Activated T-helper 1 cell treated with Interleukin-2 at 50 U/mL for 16 hours (primary cell): Measurements from ENCODE around the gene ISCU.
"Not testable (repeated sequence)": the region's sequence is repeated elsewhere in the genome, so short reads cannot be mapped to it uniquely, and the experiment has no call there.

Experiments
- DNase-seq: peaks from one replicate; pipeline ENCODE4 v3.0.0-alpha.2; 2020; ENCODE audit warnings: low read depth

Gene ISCU

DNA sequence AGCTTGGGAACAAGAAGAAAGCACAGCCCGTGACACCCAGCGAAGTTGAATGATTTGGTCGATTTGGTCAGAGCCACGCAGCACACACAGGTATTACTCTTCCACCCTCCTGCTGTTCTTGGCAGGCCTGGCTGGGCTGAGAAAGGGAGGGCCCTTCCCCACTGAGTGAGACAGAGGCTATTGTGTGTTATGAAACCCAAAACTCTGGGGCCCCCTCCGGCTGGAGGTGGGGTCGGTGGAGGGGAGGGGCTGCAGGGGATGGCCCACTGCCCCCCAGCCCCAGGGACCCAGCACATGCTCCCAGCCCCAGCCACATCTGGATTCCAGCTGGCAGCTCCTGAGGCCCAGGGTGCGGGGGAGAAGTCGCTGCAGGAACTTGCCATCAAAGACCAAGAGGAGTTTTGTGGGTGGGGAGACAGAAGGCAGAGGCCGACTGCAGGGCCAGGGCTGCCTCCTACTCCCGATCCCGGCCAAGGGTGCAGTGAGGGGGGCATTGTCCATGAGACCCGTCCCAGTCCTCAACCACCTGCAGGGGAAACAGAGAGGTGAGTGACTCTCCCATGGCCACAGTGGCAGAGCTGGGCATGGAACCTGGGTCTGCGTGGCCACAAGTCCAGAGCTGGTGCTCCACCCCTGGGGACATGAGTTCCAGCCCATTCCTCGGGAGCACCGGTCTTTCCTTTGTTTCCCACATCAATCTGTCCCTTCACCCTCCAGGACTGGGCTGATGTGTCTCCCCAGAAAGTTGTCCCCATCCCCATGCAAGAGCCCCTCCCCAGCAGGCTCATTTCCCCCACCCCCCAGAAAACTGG, 26.8 kb downstream of the ISCU start:
- no peak for DNase-seq

DNA sequence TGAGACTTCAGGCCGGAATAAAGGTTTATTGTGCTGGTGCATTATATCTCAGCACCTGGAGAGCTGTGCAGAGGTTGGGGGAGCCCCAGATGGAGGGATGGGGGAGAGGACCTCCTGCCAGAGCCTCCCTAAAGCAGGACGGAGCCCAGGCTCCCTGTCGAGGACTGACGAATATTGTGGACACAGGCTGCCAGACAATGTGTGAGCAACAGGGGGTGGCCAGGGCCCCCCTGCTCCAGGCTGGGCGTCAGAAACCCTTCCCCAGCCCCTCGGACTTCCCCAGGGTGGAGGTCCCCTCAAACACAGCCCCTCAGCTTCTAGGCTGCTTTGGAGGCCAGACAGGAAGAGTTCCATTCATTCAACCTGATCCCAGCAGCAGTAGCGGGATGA, 27.4 kb downstream of the ISCU start:
- no peak for DNase-seq

DNA sequence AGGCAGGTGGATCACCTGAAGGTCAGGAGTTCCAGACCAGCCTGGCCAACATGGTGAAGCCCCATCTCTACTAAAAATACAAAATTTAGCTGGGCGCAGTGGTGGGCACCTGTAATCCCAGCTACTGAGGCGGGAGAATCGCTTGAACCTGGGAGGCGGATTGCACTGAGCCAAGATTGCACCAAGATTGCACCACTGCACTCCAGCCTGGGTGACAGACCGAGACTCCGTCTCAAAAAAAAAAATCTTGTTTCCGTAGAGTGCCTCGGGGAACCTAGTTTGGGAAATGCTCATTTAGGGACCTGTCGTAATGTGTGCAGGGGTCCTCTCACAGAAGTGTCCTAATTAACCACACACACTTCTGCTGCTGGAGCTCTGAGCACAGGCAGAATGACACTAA, 28.1 kb downstream of the ISCU start:
- DNase-seq: not testable (repeated sequence)

DNA sequence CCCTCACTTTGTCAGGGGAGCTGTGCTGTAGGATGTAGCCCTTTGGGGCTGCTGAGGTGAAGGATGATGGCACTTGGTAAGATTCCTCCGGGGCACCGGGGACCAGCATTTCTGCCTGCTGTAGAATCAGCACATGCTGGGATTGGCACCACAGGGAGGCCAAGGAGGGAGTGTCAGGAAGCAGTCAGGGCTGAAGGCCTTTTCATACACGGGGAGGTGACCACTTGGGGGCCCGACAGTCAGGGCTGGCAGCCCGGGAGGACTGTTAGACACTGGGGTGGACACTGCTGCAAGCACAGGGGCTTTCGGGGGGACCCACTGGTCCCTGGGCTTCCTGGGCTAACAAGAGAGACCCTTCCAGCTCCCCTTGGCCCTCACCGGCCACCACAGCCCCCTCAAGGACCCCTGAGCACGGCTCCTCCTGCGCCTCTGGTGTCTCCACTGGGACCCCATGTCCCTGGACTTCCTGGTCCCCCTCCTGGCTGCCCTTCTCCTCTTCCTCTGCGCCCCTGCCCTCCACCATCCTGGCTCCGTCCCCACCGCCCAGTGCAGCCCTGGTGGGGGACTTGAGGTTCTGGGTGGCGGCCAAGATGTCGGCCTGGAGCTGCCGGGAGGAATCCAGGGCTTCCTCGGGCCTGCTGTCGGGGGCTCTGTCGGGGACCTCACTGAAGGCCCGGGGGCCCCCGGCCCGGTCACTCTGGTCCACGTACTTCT, 29.0 kb downstream of the ISCU start:
- no peak for DNase-seq

DNA sequence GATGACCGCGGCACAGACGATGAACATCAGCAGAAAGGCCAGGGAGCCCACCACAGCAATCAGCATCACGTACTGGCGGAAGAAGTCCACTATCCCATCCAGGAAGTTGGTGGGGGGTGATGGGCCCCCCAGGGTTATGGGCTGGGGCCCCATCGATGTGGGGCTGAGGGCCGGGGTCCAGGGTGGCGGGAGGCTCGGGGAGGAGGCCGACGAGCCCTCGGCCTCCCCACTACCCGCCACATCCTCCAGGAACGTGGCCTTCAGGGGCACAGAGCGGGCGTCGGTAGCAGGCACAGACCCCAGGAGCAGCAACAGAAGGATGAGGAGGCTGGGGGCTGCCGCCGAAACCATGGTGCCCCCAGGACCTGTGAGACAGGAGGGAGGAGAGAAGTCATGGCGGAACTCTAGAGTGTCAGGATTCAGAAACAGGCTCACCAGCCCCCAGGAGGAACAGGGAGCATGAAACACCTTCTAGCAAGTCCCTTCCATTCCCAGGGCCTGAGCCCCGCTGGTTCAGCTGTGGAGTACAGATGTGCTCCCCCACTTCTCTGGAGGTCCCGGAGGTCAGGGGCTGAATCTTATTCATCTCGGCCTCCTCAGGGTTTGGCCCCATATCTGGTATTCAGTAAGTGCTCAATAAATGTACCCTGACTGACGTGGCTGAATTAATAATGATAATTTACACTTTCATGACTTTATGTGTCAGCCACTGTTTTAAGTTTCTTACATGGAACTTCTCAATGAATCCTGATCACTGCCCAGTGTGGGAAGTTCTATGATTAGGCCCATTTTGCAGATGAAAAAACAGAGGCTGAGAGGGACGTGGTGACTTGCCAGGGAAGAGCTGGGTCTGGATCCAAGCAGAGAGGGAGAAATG, 29.9 kb downstream of the ISCU start:
- no peak for DNase-seq

DNA sequence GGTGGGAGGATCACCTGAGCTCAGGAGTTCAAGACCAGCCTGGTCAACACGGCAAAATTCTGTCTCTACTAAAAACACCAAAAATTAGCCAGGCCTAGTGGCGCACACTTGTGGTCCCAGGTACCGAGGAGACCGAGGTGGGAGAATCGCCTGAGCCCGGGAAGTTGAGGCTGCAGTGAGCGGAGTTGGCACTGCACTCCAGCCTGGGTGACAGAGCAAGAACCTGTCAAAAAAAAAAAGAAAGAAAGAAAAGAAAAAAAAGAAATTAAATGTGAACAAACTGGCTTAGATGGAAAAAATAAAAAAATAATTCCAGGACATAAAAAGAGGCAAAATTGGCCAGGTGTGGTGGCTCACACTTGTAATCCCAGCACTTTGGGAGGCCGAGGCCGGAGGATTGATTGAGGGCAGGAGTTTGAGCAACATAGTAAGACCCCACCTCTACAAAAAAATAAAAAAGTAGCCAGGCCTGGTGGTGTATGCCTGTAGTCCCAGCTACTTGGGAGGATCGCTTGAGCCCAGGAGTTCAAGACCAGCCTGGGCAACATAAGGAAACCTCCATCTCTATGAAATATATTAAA, 32.0 kb downstream of the ISCU start:
- no peak for DNase-seq

DNA sequence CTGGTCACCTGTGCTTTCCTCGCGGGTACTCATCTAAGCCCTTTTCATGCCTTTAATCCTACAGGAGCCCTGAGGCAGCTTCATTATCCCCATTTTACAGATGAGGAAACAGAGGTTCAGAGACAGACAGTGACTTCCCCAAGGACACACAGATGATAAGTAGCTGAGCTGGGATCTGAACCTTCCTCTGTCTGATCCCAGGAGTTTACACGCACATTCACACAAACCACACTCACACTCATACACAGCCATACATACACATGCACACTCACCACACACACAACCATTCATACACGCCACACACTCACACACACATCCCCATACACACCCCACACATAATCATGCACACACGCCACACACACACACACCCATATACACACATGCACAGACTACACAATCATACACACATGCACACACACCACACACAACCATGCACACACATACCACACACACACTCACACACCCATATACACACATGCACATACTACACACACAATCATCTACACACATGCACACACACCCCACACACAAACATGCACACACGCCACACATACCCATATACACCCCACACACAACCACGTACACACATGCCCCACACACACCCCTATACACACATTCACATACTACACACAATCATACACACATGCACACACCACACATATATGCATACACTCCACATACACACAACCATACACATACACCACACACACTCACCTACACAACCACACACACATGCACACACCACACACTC, 32.7 kb downstream of the ISCU start:
- DNase-seq: no peak

DNA sequence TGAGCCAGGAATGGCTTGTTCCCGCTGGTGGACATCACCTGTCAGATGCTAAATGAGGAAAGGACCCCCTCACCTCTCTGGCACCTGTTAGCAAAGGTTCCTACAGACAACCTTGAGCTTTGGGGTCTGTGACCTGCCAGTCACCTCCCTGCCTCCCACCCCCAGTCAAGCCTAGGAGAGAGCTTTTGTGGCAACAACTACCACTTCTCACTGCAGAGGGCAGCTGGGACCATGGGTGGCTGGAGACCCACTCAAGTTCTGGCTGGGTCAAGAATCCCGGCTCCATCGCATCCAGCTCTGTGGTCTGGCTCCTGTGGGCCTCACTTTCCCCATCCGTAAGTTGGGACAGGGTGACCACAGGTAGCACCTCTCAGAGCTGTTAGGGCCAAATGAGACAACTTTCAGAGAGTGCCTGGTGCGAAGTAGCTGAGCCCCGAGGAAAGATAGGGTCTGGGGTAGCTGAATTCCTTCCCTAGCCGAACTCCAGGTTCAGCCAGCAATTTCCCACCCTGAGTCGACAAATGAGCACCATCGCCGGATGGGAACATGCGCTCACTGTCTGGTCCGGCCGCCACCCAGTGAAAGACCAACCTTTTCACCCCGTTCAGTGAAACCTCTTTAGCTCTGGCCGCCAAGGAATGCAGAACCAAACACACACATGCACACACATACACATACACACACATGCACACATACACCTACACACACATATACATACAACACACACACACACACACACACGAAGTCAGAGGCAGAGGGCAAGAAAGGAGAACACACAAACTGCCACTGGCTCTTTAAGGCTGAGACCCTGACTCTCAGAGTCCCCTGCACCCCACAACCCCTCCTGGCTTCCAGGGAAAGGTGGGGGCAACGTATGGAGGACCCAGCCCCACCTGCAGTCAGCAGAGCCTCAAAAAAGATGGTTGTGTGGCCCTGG, 33.6 kb downstream of the ISCU start:
- DNase-seq: no peak

DNA sequence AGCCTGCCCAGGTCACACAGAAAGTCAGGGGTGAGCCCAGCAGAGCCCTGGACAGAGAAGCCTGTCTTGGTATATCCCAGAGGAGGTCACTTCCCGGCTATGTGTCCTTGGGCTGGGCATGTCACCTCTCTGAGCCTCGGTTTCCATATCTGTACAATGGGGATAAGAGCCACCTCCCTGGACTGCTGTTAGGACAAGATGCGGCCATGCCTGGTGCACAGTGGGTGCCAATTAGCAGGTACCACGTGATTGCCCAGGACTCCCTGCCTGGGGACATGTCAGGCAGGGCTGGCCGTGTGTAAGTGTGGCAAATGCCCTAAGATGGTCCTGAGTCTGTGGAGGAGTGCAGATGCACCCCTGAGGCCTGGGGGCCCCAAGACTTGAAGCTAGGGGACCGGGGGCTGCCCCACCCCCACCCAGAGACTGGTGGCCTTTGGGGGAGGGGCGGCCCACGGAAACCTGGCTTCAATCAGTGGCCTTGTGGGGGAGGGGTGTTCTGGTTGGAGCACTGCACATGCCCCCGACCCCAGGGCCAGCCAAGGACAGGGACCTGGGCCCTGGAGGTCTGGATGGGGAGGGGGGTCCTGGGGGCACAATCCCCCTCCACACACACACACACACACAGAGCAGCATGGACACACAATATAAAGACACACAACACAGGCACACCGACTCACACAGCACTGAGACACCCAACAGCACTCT, 34.6 kb downstream of the ISCU start:
- DNase-seq: no peak

DNA sequence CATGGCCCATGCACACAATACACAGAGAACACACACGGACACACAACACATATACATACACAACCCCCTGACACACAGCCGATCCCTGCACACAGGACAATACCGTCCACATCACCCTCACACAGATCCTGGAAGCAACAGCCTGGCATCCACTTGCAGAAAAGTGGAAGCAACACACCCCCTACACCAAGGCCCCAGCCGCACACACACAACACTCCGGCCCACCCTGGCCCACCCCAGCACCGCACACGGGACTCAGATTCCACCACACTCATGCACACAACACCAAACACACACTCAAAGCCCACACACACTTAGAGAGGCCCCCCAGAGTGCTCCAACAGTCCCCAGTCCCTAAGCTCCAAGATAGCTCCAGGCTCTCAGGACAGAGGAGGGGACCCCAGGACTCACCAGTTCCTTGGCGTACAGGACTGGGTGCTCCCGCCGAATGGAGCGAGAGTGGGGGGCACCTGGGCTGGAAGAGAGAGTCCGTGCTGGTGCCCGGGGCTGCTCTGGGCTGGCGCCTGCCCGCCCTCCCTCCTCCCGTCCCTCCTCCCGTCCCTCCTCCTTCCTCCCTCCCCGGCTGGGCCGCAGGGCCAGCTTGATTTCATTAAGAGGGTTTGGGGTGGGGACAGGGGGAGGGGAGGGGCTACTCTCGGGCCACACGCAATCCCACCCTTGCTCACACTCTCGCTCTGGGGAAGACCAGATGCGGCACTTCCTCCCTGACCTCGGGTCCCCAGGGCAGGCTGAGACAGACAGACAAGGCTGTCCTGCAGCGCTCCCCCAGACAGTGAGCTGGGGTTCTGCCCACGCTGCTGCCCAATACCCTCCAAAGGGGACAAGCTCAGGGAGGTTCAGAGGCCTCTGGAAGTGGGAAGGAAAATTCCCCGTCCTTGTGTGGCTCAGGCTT, 35.4 kb downstream of the ISCU start, which contains the start of gene TMEM119:
TMEM119 (minus strand) TSS at position 526 of the 913 bp plus-strand sequence. CDS start 5,701 bp downstream, outside the sequence.
- no peak for DNase-seq

DNA sequence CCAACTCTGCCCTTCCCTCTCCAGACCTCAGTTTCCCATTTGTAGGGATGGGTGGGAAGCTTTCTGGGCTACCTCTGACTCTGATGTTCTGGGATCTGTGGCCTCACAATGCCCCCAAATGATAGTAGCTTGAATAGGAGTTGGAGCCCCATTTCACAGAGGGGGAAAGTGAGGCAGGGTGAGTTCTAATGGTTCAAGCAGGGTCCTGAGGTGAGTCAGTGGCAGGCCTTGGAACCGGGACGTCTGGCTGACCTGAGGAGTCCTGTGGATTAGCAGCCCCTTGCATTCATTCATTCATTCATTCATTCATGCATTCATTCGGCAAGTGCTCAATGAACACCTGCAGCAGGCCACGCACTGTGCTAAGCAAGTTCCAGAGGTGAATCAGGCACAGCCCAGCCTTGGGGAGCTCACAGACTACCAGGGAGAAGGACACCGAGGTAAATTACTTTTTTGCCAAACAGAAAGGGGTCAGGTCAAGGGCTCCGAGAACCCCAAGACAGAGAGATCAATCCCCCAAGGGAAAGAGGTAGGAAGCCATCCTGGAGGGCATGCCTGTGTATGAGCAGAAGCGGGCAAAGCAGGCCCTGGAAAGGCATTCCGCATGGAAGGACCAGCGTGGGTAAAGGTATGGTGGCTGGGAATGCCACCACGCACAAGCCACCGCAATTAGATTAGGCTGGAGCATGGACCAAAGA, 36.3 kb downstream of the ISCU start:
- no peak for DNase-seq

DNA sequence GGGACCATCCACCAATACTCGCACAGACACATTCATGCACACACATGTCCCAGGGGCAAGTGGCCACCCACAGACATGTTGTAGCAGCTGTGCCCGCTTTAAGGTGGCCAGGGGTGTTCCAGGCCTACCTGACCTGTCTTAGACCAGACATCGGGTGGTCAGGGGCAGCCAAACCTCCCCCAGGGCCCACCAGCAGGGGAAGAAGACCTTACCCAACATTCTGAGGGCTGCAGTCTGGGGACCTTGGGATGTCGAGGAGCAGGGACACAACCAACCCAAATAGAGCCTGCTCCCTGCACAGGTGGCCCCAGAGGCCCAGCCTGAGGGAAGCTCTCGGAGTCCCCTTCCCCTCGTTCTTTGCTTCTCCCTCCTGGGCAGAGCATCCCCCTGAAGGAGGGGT, 37.1 kb downstream of the ISCU start:
- no peak for DNase-seq

DNA sequence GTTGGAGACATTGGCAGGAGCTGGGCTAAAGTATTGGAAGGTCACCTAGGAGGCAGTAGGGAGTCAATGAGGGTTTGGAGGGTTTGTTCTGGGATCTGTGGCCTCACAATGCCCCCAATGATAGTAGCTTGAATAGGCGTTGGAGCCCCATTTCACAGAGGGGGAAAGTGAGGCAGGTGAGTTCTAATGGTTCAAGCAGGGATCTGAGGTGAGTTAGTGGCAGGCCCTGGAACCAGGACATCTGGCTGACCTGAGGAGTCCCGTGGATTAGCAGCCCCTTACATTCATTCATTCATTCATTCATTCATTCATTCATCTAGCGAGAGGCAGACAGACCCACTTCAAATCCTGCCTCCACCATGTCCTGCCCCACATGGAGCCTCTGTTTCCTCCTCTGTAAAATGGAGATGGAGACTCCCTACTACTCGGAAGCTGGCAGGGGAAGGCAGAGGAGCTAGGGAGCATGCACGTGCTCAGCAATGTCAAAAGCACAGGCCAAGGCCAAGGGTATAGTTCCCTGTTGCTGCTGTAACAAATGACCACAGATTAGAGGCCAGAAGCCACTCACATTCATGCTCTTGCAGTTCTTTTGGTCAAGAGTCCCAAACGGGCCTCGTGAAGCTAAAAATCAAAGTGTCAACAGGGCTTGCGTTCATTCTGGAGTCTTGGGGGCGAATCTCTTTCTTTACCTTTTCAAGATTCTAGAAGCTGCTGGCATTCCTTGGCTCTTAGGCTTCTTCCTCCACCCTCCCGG, 37.7 kb downstream of the ISCU start:
- DNase-seq: no peak

DNA sequence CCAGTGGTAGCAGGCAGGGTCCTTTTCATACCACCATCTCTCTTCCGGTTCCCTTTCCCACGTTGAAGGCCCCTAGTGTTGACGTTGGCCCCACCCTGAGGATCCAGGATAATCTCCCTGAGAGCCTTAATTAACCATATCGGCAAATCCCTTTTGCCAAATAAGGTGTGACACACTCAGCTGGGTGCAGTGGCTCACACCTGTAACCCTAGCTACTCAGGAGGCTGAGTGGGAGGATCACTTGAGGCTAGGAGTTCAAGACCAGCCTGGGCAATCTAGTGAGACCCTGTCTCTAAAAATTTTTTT, 38.3 kb downstream of the ISCU start:
- no peak for DNase-seq

DNA sequence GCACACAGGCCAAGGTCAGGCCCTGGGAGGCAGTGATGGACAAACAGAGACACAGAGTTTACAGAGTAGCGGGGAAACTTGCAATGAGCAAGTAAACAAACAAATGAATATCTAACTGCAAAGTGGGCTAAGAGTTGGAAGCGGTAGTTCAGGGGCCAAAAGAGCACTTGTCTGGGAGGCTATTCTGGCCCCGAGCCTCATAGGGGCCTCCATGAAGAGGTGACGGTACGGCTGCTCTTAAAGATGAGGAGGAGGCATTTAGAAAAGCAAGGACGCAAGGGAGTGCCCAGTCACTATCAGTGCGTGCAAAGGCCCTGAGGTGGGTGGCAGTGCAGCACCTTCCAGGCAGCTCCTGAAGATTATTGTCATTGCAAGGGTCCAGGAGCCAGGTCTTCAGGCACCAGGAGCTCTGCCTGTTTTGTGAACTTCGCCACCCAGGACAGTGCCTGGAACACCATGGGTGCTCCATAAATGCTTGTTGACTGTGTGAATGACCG, 39.9 kb downstream of the ISCU start:
- DNase-seq: no peak

DNA sequence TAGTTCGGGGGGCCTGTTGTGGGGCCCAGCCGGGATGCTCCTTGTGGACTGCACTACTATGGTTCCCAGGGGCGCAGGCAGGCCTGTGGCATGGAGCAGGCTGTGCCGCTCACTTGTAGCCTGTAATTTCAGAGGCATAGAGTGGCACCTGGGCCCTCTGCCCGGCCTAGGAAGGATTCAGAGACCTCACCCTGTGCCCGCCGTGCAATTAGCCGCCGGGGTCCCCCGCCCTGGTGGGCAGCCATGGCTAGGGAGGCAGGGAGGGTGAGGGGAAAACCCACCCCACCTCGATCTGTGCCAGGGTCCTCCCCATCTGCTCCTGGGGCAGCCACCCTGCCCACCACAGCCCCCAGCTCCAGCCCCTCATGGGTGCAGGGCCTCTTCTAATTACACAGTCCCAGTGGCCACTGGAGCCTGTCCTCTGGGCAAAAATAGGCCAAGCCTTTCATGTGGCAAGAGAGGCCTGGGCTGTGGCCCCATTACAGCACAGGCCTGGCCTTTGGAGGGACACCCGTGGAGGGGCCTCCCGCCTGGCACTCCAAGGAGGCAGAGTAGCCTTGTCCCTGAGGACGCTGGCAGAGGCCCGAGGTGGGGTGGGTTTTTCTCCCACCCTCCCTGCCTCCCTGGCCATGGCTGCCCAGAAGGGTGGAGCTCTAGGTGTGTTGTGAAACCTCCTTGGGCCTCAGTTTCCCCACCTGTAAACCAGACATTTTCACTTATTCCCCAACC, 40.7 kb downstream of the ISCU start:
- no peak for DNase-seq
